Measurements from ENCODE around the gene ZNF445.
"Not testable (repeated sequence)": the region's sequence is repeated elsewhere in the genome, so short reads cannot be mapped to it uniquely, and the experiment has no call there.

The ZNF445 gene

GRCh38 chr3:44474886-44475285 is 2.6 kb downstream of the ZNF445 start:
- DNase-seq, result not testable (repeated sequence)

DNA sequence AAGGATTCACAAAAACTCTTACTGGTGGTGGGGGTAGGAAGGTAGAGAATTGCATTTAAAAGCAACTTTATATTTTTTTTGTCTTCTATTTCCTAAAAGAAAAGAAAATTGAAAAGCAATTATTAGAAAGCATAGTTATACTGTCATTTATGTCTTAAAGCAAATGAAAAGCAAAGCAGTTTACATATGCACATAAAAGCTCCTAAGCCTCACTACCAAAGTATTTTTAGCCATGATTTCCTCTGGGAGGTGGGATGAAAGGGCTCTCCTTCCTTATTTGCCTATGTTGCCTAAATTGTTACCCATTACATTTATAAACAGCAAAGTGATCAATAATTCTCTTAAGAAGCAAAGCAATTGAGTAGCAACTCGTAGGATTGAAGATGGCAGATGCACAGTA is 7.0 kb downstream of the ZNF445 start:
- no peak for DNase-seq

GRCh38 chr3:44469914-44470313 is 7.6 kb downstream of the ZNF445 start:
- no peak for DNase-seq

- DNase-seq, result no peak
These were observed 8.6 kb downstream of the ZNF445 start for GRCh38 chr3:44468572-44469520.

- DNase-seq, result not testable (repeated sequence)
These were observed 9.4 kb downstream of the ZNF445 start for GRCh38 chr3:44468099-44468537.

DNA sequence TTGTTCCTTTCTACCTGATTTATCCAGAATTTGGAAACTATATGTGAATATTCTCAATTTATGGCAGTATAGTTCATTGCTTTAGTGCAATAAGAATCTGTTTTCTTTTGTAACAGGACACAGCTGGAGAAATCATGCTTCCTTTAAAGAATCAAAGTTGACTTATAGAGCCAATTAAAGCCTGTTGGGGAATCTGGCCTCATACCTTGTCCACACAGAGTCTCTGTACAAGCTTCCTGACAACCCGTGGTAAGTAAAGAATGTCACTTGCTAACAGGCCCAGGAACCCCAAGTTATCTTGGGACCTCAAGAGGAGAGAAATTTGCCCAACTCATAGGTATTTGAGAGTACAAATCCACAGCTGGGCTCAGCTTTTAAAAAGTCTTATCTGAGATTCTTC is 10.2 kb downstream of the ZNF445 start:
- DNase-seq, result no peak

GRCh38 chr3:44464920-44465319 is 12.6 kb downstream of the ZNF445 start:
- not testable (repeated sequence) for DNase-seq

DNA sequence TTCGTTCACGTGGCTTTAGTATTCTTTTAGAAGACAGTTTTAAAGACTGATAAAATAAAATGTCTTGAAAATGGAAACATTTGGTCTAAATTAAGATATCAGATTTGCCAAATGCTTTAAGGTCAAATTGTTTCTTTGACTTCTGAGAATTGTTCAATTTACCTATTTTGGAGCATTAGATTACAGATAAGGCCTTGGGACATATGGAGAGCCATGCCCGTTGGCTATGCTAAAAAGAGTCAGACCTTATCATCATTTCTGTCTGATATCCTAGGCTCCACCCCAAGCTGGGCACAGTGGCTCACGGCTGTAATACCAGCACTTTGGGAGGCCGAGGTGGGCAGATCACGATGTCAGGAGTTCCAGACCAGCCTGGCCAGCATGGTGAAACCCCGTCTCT is 13.0 kb downstream of the ZNF445 start:
- no peak for DNase-seq

DNA sequence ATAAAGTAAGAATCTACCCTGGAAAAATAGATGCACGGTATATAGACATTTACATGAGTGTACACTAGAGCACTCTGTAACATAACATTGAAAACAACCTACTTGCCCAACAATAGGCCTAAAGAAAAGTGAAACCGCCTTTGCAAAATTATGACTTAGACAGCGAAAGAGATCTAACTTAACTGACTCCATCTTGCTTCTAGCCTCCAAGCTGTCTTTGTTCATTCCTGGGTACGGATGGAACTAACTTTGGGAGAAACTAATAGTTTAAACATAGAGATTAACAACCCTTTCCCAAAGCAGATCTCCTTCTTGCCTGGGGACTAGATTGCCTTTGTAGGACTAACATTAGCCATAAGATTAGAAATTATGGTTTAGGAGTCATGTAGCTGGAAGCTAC is 17.4 kb downstream of the ZNF445 start:
- DNase-seq, result not testable (repeated sequence)

- no peak for DNase-seq
These were observed 22.2 kb downstream of the ZNF445 start for GRCh38 chr3:44455318-44455717.

DNA sequence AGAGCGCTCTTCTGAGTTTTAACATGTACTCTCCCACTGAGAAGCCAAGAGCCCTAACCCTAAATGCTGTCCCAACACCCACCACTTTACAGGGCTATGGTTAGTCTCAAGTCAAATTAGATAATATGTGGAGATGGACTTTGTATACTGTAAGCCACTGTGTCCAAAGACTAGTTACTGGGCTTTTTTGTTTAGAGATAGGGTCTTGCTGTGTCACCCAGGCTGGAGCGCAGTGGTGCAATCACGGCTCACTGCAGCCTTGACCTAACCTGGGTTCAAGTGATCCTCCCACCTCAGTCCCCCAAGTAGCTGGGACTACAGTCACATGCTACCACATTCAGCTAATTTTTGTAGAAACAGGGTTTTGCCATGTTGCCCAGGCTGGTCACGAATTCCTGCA is 23.2 kb downstream of the ZNF445 start:
- no peak for DNase-seq

GRCh38 chr3:44451441-44451840 is 26.0 kb downstream of the ZNF445 start:
- DNase-seq, result no peak

- DNase-seq, result no peak
These were observed 30.5 kb downstream of the ZNF445 start for GRCh38 chr3:44446929-44447328.

- DNase-seq, result no peak
These were observed 31.7 kb downstream of the ZNF445 start for GRCh38 chr3:44445786-44446185.

DNA sequence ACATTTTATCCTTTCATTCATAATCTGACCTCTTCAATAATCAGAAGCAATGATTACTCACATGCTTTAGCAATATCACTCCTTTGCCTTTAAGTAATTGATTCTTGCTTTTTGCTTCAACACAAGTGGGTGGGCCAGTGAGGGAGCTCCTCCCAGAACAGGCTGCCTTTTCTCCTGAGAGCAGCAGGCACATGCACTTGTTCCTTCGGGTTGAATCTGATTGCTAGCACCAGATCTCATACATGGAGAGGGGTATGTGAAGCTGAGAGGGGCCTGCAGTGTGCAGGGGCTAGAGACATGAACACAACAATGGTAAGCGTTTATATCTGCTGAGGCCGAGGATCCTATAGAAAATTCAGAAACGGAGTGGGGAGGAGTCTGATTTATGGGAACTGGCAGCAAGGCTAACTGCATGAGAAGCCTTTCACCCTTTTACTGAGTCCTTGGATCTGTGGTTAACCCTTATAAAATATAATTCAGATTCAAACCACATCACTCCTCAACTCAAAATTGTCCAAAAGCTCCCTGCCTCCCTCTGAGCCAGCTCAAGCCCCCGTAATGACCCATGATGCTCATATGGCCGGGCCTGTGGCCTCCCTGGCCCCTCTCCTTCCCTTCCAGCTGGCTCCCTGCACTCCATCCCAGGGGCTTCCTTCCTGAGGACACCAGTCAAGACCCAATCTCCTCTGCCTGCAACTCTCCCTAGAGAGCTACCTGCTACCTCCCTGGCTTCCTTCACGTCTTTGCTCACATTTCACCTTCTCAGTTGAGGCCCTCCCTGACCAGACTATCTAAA is 32.4 kb downstream of the ZNF445 start:
- DNase-seq, result no peak

- DNase-seq, result no peak
These were observed 33.0 kb downstream of the ZNF445 start for GRCh38 chr3:44444437-44444836.

DNA sequence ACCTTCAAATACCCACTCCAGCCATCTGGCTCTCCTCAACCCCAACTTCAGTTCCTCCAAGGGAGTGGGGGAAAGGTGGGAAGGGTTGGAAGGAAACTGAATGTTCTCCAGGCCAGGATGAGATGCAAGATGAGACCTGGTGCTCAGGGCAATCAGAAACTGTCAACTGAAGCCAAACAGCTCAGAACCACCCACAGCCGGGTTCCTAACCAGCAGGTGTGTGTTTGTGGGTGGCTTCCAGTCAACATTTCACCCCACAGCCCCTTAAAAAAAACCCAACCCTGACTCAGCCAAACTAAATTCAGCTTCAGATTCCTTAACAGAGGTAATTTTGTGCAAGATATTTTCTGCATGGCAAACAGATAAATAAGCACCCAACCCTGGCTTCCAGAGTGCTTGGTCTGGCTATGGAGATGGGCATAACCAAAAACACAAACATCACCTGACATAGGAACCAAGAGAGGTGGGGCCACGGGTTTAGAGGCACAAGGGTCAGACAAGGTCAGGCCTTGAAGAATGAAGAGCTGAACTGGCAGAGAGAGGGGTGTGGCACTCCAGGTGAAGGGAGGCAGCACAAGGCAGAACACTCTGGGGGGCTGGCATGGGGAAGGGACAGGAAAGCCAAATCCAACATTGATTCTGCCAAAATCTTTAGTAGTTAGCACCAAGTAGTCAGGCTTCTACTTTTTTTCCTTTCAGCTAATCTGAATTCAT is 34.7 kb downstream of the ZNF445 start:
- no peak for DNase-seq

- DNase-seq, result no peak
These were observed 37.8 kb downstream of the ZNF445 start for GRCh38 chr3:44439499-44440295.

DNA sequence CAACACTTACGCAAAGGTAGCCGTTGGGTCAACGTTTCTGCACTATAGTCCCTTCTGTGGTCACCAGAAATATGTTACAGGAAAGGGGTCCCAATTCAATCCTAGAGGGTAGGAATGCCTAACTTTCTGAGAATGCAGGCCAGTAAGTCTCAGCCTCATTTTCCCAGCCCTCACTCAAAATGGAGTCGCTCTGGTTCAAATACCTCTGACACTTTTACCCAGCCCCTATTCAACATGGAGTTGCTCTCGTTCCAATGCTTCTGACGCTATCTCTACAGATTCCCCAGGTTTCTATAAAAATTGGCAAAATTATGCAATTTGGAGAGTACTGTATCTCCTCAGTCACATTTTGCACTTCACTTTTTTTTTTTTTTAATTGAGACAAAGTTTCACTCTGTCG is 39.7 kb downstream of the ZNF445 start:
- DNase-seq, result no peak

- DNase-seq, result no peak
These were observed 41.3 kb downstream of the ZNF445 start for GRCh38 chr3:44436181-44436580.

GRCh38 chr3:44434834-44435510 is 42.5 kb downstream of the ZNF445 start:
- DNase-seq, result no peak

GRCh38 chr3:44430466-44430865 is 47.0 kb downstream of the ZNF445 start:
- DNase-seq, result no peak

All from cerebellar nuclear complex (tissue), 1 donor.